NCI-H524 treated with DMSO at 0.1 percent for 48 hours (cell line): Measurements from ENCODE around the gene SLCO3A1.

Experiments used
- DNase-seq: peaks from one replicate; lab custom pipeline; 2025; lab: John Stamatoyannopoulos, UW

Gene SLCO3A1

DNA sequence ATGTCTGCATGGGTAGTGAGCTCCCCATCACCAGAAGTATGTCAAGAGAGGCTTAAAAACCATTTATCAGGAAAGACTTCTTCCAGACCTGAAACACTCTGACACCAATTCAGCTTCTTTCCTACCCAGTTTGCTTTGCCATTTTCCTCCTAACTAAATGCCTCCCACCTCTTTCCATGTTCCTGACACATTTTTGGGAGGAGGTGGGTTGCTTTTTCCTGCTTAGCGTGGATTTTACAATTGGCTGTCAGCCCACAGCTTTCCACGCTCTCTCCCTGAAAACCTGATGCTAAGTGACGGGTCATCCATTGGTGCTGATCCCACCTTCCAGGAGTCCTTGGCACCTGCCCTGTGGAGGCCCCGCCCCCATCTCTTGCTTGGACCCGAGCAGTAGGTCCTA, 275.3 kb downstream of the SLCO3A1 start:
- DNase-seq = no peak

DNA sequence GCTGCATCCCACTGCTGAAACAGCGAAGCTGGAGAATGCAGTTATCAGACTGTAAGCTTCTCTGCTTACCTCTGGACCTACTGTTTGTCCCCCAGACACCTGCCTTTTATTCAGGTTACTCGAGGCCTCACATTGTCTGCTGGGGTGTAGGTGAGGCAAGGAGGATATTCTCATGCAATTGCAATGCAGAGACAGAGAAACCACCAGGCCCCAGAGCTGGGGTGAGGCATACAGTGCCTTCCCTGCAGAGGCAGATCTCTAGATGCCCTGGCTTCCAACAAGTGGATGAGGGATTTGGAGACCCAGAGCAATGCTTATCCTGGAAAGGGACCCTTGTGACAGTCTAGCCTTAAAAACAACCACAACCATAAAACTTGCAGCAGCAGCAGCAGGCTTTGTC, 276.7 kb downstream of the SLCO3A1 start:
- no peak for DNase-seq

DNA sequence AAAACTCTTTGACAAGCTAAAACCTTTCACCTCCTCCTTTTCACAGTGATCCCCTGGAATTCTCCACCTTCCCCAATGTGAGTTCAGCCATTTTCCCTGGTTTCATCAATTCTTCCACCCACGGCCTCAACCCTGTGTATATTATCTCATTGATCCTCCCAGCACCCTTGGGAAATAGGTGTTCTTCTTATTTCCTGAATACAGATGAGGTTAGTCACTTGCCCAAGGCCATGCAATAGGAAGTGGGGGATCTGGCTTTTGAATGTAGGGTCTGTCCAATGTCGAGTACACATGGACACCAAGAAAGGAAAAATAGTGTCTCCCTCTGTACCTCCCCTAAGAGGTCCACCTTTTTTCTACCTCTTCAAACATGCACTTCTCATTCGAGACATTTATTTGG, 277.4 kb downstream of the SLCO3A1 start:
- no peak for DNase-seq

DNA sequence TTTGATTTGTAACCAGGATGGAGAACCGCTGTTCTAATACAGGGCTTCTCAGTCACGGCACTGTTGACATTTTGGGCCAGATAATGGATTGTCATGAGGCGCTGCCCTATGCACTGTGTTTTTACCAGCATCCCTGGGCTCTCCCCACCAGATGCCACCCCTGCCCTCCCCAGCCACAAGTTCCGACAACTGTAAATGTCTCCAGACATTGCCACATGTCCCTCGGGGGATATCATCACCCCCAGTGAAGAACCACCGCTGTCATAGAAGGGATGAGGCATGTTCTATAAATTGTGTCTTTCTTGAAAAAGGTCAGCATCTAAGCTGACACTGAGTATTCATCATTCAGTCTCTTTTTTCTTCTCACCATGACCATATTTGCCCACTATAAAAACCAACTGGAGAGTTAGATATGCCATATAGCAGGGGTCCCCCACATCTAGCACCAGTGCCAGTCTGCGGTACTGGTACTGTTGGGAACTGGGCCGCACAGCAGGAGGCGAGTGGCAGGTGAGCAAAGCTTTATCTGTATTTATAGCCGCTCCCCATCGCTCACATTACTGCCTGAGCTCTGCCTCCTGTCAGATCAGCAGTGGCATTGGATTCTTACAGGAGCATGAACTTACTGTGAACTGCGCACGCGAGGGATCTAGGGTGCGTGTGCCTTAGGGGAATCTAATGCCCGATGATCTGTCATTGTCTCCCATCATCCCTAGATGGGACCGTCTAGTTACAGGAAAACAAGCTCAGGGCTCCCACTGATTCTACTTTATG, 279.7 kb downstream of the SLCO3A1 start:
- DNase-seq = no peak

DNA sequence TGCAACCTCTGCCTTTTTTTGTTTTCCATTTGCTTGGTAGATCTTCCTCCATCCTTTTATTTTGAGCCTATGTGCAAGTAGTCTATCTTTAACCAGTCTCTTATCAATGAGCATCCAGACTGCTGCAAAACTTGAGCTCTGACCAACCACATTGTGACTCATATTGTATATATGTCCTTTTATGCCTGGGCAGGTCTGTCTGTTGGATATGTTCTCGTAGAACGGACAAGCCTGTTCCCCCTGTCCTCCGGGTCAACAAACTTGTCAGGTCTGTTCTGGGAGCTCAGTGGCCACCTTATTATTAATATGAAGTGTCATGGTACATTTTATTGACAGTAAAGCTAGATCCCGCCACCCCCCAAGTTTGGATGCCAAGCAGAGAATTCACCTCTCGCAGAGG, 287.3 kb downstream of the SLCO3A1 start:
- DNase-seq = no peak

DNA sequence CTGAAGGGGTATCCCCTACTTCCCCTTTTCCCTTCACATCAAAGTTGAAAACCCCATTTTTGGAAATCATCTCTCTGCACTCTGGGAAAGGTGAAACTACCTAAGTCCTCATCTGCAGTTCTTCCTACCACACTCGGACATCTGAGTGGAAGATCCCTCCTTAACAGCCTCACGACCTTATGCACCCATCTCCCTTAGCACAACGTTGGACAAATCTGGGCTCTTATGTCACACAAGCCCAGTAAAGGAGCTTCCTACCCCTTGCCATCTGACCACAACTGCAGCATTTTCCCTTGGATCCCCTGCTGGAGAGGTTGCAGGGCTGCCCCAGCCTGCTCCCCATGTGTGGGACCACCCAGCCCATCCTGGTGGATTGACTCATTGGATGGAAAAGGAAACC, 288.1 kb downstream of the SLCO3A1 start:
- DNase-seq = no peak

DNA sequence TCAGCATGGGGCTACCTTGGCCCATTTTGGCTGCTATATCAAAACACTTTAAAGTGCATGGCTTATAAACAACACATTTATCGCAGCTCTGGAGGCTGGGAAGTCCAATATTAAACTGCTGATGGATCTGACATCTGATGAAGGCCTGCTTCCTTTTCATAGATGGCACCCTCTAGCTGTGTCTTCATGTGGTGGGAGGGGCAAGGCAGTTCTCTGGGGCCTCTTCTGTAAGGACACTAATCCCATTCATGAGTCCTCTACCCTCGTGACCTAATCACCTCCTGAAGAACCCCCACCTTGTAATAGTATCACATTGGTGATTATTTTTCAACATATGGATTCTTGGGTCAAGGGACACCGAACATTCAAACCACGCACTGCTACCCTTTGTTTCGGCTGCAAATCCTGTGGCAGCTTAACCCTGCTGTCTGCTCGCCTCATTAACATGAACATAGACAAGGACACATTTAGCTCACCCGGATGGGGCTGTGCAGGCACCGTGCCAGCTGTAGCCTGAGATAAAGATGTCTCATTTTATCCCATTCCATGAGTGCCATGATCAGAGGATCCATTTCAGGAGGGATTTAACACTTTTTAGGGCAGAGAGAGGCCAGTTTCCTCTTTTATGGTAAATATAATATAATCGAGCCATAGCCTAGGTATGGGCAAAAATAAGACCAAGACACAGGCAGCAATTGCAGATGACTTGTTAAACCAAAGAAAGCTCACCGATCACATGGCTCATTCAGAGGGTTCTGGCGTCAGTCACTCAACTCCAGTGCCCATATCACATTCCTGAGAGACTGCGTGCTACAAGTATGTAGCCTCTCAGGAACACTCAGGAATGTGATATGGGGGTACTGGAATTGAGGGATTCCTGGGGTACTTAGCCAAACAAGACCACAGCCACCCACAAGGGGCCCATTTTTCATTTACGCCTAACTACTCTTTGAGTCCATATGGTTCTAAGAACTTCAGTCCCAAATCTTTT, 289.0 kb downstream of the SLCO3A1 start:
- no peak for DNase-seq

DNA sequence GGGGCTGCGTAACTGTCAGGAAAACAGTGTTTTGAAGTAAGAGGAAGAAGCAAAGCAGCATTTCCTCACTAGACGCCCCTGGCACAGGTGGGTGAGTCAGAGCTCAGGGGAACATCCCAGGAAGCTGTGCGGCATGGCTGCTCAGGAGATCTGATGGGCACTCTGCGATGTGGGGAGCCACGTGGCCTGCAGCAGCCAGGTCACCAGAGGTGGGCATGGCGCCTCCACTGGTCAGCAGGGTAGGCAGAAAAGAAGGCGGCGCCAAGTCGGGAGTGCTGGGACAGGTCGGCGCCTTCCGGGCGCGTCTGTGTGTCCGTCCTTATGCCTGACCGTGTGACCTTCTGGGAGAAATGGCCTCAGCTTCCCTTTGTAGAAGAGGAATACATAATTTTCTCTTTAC, 290.3 kb downstream of the SLCO3A1 start:
- DNase-seq = no peak

DNA sequence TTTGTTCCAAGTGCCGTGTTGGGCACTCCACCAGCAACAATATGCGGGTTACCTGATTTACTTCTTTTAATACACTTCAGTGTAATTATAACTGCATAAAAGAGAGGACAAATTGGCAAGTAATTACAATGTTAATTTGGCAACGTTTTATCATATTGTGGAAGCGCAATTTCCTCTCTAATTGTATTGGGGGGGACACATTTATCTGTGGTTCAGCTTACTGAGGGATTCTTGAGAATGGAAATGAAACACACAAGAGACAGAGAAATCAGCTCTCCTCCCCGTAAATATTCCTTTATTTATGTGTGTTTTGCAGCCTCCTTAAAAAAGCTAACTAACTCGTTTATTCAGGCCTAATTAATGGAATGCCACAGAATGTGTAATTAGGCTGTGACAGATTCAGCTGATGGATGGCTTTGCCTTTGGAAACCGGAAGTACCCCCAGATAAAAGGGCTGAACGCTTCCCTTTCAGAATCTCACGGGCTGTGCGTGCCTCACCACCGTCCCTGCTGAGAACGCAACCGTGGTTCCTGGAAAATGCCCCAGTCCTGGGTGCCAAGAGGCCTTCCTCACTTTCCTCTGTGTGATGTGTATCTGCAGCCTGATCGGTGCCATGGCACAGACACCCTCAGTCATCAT, 293.1 kb downstream of the SLCO3A1 start:
- no peak for DNase-seq

DNA sequence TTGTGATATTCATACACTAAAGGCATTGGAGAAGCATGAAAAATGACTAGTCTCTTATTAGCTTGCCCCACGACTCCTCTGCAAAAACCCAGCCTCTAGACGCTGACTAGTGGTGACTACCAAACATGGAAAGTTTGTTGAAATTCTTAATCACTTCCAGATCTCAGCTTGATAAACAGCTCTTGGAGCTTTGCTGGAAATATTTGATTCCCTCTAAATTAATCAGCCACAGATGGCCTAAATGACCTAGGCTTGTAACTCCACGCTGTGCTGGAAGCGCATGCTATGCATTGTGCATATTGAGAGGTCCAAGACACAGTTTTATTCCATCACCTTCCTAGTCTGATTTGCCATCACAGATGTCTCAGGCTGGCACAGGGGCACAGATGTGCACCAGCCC, 295.5 kb downstream of the SLCO3A1 start:
- no peak for DNase-seq

DNA sequence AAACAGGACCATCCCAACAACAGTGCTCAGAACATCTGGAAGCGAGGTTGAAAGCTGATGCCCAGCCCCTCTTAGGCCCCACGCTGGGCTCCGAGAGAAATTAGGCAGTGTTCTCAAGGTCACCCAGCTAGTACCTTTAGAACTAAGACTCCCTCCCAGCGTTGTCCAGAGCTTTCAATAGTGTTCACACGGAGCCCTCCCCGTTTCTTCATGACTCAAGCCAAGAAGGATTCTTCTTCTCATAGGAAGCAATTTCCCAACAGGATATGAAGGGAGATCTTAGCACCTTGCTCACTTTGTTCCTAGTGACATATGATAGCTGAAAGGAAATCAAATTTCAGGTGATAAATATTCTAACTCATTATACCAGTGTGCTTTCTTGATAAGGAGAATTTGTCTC, 296.0 kb downstream of the SLCO3A1 start:
- no peak for DNase-seq

DNA sequence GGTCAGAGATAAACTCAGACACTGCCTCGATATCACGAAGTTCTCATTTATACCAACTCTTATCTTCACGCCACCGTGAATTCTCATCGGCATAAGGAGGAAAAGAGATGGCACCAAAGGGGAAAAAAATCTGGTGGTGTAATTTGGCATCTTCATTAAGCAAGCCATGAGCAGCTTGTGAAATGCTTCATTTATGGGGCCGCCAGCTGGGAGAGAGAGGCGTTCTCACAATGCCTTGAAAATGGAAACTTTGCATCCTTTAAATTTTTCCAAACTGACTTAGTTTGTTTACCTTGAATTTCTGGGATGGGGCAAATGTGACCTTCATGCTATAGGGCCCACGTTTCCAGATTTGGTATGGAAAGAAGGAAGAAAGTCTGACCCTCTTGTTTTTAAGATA, 297.7 kb downstream of the SLCO3A1 start:
- DNase-seq = no peak

DNA sequence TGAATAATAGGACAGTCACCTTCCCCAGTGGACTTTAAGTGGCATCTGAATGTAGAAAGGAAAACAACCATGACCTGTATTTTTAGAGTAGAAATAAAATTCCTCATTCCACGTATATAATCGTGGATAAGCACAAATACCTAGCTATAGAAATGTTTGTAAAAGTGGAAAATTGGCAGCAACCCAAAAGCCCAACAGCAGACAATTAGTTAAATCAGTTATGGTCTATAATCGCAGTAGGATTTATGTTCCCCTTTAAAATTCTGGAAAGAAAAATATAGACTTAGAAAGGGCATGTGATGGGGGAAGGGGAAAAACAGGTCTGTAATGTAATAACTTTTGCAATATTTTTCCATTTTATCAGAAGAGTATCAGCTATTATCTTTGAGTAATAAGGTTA, 298.2 kb downstream of the SLCO3A1 start:
- DNase-seq = no peak

DNA sequence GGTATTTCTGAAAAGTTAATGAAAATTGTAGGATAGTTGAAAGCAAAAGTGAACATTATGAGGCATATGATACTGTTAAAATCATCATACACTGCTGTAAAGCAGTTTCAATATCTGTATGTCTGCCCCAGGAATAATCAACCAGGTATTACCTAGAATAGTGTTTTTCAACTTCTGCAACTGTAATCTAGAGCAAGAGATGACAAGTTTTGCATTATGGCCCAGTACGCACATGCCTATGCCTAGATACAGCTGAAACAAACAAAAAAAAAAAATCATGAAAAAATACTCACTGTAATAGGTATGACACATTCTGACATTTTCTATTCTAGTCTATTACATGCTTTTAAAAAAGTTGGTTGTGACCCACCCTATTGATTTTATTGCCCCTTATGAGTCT, 299.5 kb downstream of the SLCO3A1 start:
- DNase-seq = no peak

DNA sequence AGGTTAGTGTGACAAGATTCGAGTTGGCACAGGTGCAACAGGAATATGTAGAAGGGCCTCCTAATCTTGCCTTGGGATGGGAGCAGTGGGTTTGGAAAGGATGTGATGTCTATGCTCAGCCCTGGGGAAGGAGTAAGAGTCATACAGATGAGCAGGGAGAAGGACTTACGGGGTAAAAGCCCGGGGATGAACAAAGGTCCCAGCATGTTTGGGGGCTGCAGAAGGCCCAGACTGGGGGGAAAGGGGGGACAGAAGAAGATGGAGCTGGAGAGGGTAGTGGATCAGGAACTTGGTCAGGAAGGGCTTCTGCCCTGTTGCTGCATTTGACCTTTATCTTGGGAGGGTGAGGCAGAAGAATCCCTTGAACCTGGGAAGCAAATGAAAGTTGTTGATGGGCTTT, 300.1 kb downstream of the SLCO3A1 start:
- no peak for DNase-seq

DNA sequence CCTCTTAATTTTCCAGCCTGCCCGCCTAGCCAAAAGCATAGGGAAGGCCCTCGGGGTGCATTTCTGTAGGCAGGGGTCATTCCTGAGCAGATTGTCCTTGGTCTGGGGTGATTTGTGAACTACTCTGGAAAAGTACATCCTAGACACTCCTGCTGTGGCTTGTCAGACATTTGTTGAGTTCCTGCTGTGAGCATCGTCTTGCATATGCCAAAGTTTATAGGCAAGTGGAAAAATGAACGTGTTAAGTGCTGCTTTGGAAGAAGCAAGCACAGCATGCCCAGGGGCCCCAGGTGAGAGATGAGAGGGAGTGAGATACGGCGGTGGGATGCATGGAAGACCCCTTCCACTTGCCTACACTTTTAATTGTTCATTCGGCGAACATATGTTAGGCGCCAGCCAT, 302.4 kb downstream of the SLCO3A1 start:
- no peak for DNase-seq

DNA sequence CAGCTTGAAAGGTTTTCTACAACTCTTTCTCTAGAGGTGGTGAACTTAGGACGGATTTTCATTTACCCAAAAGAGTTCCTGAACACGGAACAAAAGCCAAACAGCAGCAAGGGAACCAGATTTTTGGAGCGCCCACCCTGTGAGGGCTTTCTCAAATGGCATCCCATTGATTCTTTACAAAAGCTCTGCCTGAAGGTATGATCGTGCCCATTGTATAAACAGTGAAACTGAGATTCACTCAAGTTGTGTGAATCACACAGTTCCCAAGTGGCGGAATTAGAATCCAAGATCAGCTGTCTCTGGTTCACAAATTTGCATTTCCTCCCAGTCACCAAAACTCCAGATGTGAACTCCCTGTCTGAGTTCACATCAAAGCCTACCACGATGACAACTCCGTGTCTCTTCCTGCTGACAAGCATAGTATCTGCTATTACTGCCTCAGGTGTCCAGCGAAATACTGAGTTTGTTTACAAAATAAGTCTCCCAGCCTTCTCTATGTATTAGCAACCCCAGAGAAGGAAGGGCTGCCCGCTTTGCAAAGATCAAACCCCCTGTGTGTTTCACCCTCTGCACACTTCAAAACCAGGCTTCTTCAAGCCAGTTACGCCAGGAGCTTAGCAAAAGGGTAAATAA, 304.3 kb downstream of the SLCO3A1 start:
- DNase-seq = no peak

DNA sequence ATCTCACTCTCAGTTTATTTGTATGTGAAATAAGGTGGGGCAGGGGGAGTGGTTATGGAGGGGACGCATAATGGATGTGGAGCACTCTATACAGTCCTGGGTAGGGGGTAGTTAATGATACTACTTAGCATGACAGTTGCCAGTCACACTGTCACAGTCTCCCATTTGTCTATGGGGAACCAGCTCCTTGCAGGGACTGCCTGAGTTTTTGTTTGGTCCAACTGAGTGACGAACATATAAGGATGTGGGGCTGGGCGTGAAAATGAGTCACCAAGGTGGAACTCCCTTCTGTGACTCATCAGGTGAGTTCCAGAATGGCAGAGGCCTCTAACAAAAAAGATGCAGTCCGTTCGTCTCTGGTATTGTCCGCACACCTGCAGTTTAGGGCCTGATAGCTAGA, 304.9 kb downstream of the SLCO3A1 start:
- DNase-seq = no peak

DNA sequence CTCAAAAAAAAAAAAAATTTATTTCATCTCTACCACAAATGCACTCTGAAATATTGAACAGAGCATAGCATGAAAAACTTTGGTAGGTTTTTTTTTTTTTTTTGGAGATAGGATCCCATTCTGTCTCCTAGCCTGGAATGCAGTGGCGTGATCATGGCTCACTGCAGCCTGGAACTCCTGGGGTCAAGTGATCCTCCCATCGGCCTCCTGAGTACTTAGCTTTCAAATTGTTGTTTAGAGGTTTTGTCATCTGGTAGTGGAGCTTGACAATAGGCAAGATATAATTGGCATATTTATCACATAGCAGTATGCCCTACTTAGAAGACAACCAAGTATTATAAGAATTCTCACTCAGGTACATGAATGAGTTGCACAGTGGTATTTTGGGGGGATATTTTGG, 306.0 kb downstream of the SLCO3A1 start:
- no peak for DNase-seq

DNA sequence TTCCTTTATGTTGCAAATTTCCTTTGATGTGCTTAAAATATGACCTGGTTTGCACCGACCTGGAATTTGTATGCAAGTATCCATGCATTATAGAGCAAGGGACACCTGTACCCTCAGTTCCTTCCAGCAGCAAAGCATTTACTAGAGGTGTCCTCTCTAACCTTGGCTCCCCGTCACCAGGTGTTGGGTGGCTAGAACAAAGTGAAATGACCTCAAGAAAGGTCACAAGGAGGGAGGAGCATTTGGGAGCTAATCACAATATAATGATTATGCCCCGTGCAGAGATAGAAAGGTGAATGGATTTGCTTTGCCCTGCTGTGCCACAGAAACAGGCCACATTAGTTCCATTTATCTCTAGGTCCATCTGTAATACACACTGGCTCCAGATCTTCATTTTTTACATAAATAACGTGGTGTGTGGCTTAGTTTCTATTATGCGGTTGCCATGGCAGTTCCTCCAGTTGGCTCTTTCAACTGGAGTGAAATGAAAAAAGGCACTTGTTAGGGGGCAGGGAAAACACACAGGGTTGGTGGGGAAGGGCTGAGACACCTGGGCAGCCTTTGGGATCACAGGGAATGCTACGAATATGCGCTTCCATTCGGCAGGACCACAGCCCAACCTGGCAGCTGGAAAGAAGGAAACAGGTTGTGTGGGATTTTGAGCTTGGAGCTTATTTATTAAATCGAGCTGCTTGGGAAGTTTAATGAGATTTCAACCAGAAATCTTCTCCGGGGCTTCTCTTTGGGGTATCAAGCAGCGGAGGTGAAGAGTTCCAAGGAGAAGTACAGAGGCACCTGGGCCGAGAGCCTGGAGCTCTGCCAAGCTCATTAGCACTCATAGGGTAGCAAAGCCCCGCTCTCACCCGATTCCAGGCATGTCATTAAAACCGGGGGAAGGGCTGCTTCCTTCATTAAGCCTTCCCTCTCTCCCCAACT, 306.7 kb downstream of the SLCO3A1 start:
- DNase-seq = peak; percentile 9

DNA sequence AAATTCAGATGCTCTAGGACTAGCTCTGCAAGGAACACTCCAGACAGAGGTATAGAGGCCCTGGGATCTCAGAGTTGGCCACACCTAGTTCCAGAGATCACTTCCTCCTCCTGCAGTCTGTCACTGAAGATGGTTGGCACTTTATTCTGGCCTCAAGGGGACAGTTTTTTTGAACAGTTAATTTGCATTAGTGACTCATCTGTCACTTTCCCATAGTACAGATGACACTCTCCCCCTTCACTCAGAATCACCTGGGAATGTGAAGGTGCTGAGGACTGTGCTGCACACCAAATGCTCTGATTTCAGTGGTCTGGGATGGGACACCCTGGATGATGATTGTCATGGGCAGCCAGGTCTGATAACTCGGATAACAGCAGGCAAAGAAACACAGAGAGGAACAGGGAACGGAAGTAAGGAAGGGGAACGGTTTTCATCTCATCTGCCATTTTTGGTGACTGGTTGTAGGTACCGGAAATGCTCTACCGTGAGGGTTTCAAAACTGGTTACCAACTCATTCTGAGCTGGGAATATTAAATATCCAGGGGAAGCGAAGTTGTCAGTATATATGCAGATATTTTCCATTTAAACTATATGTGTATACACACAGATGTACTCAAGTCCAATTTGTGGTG, 307.6 kb downstream of the SLCO3A1 start:
- DNase-seq = no peak
